C1 segment of cervical spinal cord (tissue), 14 donors: ENCODE data around the gene HDAC9.
"Not testable (repeated sequence)": the region's sequence is repeated elsewhere in the genome, so short reads cannot be mapped to it uniquely, and the experiment has no call there.

ENCODE experiments used
- DNase-seq, 14 donors: peaks; one replicate each; lab custom pipeline; 2025; lab: John Stamatoyannopoulos, UW

The HDAC9 gene

GRCh38 chr7:18721429-18721828 is 225.9 kb downstream of the HDAC9 start:
- DNase-seq: no peak

GRCh38 chr7:18724318-18724717 is 228.8 kb downstream of the HDAC9 start:
- DNase-seq: no peak

GRCh38 chr7:18727115-18727870 is 231.7 kb downstream of the HDAC9 start:
- no peak for DNase-seq

- DNase-seq: not testable (repeated sequence)
Observed at GRCh38 chr7:18736012-18736411, 240.5 kb downstream of the HDAC9 start.

GRCh38 chr7:18740579-18740988 is 245.0 kb downstream of the HDAC9 start:
- no peak for DNase-seq

GRCh38 chr7:18753972-18754610 is 258.5 kb downstream of the HDAC9 start:
- DNase-seq: no peak

GRCh38 chr7:18754766-18755165 is 259.2 kb downstream of the HDAC9 start:
- DNase-seq: no peak

- DNase-seq: no peak
Observed at GRCh38 chr7:18755793-18756192, 260.2 kb downstream of the HDAC9 start.

- DNase-seq: no peak
Observed at GRCh38 chr7:18756378-18757050, 261.0 kb downstream of the HDAC9 start.

GRCh38 chr7:18760046-18760445 is 264.5 kb downstream of the HDAC9 start:
- no peak for DNase-seq

- DNase-seq: no peak
Observed at GRCh38 chr7:18760631-18761445, 265.3 kb downstream of the HDAC9 start.

GRCh38 chr7:18762189-18762588 is 266.6 kb downstream of the HDAC9 start:
- DNase-seq: no peak

- no peak for DNase-seq
Observed at GRCh38 chr7:18768256-18768655, 272.7 kb downstream of the HDAC9 start.

GRCh38 chr7:18770154-18770811 is 274.7 kb downstream of the HDAC9 start:
- DNase-seq: no peak

- DNase-seq: no peak
Observed at GRCh38 chr7:18770822-18771221, 275.3 kb downstream of the HDAC9 start.

GRCh38 chr7:18771834-18772566 is 276.5 kb downstream of the HDAC9 start:
- no peak for DNase-seq

GRCh38 chr7:18772567-18772965 is 277.0 kb downstream of the HDAC9 start:
- no peak for DNase-seq

- no peak for DNase-seq
Observed at GRCh38 chr7:18777314-18777713, 281.8 kb downstream of the HDAC9 start.

- no peak for DNase-seq
Observed at GRCh38 chr7:18778594-18778993, 283.0 kb downstream of the HDAC9 start.

GRCh38 chr7:18780266-18780665 is 284.7 kb downstream of the HDAC9 start:
- DNase-seq: no peak

- DNase-seq: no peak
Observed at GRCh38 chr7:18780938-18781337, 285.4 kb downstream of the HDAC9 start.
